ENCODE data around the gene MCMBP.

Gene MCMBP

GRCh38 chr10:119872610-119872859 lies at the start of gene MCMBP:
Gene MCMBP, minus strand, starts transcription at chr10:119872843. Its CDS starts 259 bp downstream, at chr10:119872584.
- no peaks in the 10 kb centered on the region for H3K9me3 ChIP-seq (ENCODE audit: control insufficient read depth, insufficient read depth, low read depth, low read length)
- TF ChIP-seq HOXC10 (CRISPR knock-in tag; IDR thresholded peaks at IDR 0.05) (peak; percentile 93; the same call in 1 of the 2 replicates), HOXA7 (CRISPR knock-in tag; IDR thresholded peaks at IDR 0.05; ENCODE audit: borderline replicate concordance) (0 out of 2 replicates have a peak, but pooled peaks have one; percentile 60), ZNF621 (tag by site-specific recombination; IDR thresholded peaks at IDR 0.05) (no peak)
- H3K36me3 ChIP-seq (ENCODE audit: control insufficient read depth in 2 of 2, insufficient read depth in 1 of 2, low read length in 2 of 2) = no peaks in the 10 kb centered on the region
- H3K27ac ChIP-seq (ENCODE audit: extremely low read depth, low read depth, low read length) = peak within 1 kb of the TSS; percentile 99
- ChIA-PET CTCF (interaction anchor here (0.6 to 3.6 kb wide), 4 partner anchors 13 to 264 kb away, joined by 3 to 31 read pairs (median 10); no protein-coding TSS in a partner anchor), POLR2A (interaction anchor here (0.6 to 3.8 kb wide), 12 partner anchors 9 to 277 kb away, joined by 3 to 49 read pairs (median 5); partner anchors contain the start of genes BAG3, INPP5F, SEC23IP and TIAL1)
- no peaks in the 10 kb centered on the region; the same call in 1 of the 2 replicates for H3K4me1 ChIP-seq (ENCODE audit: control insufficient read depth, insufficient read depth, low read length)
- peak within 1 kb of the TSS; percentile 76 for H3K4me3 ChIP-seq (ENCODE audit: low read depth, low read length)

GRCh38 chr10:119919826-119920225 lies 47.2 kb upstream of the MCMBP start:
- Histone ChIP-seq H3K27ac (ENCODE audit: extremely low read depth, low read depth, low read length) (no peak overlapping the region), H3K9me3 (ENCODE audit: control insufficient read depth, insufficient read depth, low read depth, low read length) (no peaks in the 10 kb centered on the region), H3K36me3 (ENCODE audit: control insufficient read depth in 2 of 2, insufficient read depth in 1 of 2, low read length in 2 of 2) (peaks cover 72 to 91% of the 10 kb centered on the region in 2 experiments), H3K4me3 (ENCODE audit: low read depth, low read length) (no peak overlapping the region), H3K4me1 (ENCODE audit: control insufficient read depth, insufficient read depth, low read length) (no peaks in the 10 kb centered on the region)
- ChIA-PET CTCF (interaction anchor here (0.6 to 1.8 kb wide), 4 partner anchors 14 to 792 kb away, joined by 3 to 4 read pairs (median 3); no protein-coding TSS in a partner anchor), POLR2A (no interaction called here)
- TF ChIP-seq ZNF600 (tag by site-specific recombination; IDR thresholded peaks at IDR 0.05) (no peak), ZNF10 (tag by site-specific recombination; IDR thresholded peaks at IDR 0.05) (no peak), ZNF248 (tag by site-specific recombination; IDR thresholded peaks at IDR 0.05) (no peak), ZNF560 (tag by site-specific recombination; IDR thresholded peaks at IDR 0.05; ENCODE audit: borderline replicate concordance) (no peak), ZNF133 (tag by site-specific recombination; IDR thresholded peaks at IDR 0.05) (no peak), ZNF184 (tag by site-specific recombination; IDR thresholded peaks at IDR 0.05) (no peak), ZNF624 (tag by site-specific recombination; IDR thresholded peaks at IDR 0.05) (no peak), ZBTB48 (tag by site-specific recombination; IDR thresholded peaks at IDR 0.05) (no peak), ZSCAN16 (tag by site-specific recombination; IDR thresholded peaks at IDR 0.05) (no peak), KLF8 (tag by site-specific recombination; IDR thresholded peaks at IDR 0.05) (no peak), ZBTB26 (tag by site-specific recombination; optimal IDR thresholded peaks at IDR 0.05) (no peak), ZNF48 (tag by site-specific recombination; IDR thresholded peaks at IDR 0.05) (no peak), ZNF24 (tag by site-specific recombination; IDR thresholded peaks at IDR 0.05) (no peak), ZFP37 (tag by site-specific recombination; IDR thresholded peaks at IDR 0.05) (no peak), ZNF292 (tag by site-specific recombination; IDR thresholded peaks at IDR 0.05; ENCODE audit: borderline replicate concordance, low read depth) (no peak), ZNF518A (tag by site-specific recombination; conservative IDR thresholded peaks at IDR 0.05; ENCODE audit: low read depth) (no peak), ZNF513 (tag by site-specific recombination; IDR thresholded peaks at IDR 0.05) (no peak), ZNF391 (tag by site-specific recombination; IDR thresholded peaks at IDR 0.05; ENCODE audit: borderline replicate concordance, low read depth) (no peak), ZNF658 (tag by site-specific recombination; IDR thresholded peaks at IDR 0.05) (no peak), ZNF221 (tag by site-specific recombination; IDR thresholded peaks at IDR 0.05; ENCODE audit: borderline replicate concordance) (no peak)

Measured in HEK293 (cell line).